Fibroblast of lung (primary cell): Measurements from ENCODE around the gene MMP15.

Experiments
- EZH2 ChIP-seq: IDR thresholded peaks from 2 replicates; pipeline ENCODE4 v1.5.1; 2012; ENCODE audit warnings: low read length, control low read depth, mild to moderate bottlenecking; ENCODE audit errors: missing control alignments
- TF ChIP-seq, protein P1 (sequence below), 2 donors: IDR thresholded peaks in 1 of 2; conservative IDR thresholded peaks in 1 of 2; 1 replicate in 1 of 2; 2 replicates in 1 of 2; pipeline ENCODE4 v1.5.1; 2011 to 2012; ENCODE audit warnings: low read length in 2 of 2, control low read depth in 1 of 2, inconsistent platforms in 1 of 2, low read depth in 1 of 2, mild to moderate bottlenecking in 1 of 2

DNA sequence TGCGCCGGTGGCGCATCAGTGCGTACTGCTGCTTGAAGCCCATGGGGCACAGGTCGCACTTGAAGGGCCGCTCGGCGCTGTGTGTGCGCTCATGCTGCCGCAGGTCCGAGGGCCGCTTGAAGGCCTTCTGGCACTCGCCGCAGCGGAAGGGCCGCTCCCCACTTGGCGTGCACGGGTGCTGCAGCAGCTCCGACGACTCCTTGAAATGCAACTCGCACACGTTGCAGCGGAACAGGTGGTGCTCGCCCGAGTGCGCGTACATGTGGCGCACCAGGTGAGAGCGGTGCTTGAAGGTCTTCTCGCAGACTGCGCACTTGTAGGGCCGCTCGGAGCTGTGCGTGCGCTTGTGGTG is 28.4 kb upstream of the MMP15 start:
- TF ChIP-seq, protein P1, sequence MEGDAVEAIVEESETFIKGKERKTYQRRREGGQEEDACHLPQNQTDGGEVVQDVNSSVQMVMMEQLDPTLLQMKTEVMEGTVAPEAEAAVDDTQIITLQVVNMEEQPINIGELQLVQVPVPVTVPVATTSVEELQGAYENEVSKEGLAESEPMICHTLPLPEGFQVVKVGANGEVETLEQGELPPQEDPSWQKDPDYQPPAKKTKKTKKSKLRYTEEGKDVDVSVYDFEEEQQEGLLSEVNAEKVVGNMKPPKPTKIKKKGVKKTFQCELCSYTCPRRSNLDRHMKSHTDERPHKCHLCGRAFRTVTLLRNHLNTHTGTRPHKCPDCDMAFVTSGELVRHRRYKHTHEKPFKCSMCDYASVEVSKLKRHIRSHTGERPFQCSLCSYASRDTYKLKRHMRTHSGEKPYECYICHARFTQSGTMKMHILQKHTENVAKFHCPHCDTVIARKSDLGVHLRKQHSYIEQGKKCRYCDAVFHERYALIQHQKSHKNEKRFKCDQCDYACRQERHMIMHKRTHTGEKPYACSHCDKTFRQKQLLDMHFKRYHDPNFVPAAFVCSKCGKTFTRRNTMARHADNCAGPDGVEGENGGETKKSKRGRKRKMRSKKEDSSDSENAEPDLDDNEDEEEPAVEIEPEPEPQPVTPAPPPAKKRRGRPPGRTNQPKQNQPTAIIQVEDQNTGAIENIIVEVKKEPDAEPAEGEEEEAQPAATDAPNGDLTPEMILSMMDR (conservative IDR thresholded peaks at IDR 0.05 in 1 of 2, IDR thresholded peaks at IDR 0.05 in 1 of 2; ENCODE audit: low read depth in 1 of 2, low read length in 2 of 2): no peak
- TF ChIP-seq EZH2: no peak
